HepG2 (cell line): Measurements from ENCODE around the gene POLE. TPM values are rescaled to one million over a fixed set of nuclear protein-coding genes. Genes with fewer than 3 reads are reported as not detected.

ENCODE experiments used
- ATAC-seq: fragments of 200-7000 bp; cut with Tn5 transposase; 3 replicates; pipeline ENCODE4 v1.9.1; 2020; ENCODE audit warnings: mild to moderate bottlenecking, moderate library complexity
- BruUV-seq: library from RNA; stranded (reverse); fragments of 400-500 nt; replicated peaks from 2 replicates; lab custom pipeline; 2021; lab: Mats Ljungman, UMichigan
- CTCF ChIA-PET: fragments of 300-600 bp; formaldehyde crosslinking; extraction: SDS; loops from one replicate; lab custom pipeline; 2021; ENCODE audit warnings: low total read pairs, inconsistent platforms, low intra/inter-chr PET ratio; lab: Yijun Ruan, JAX
- POLR2A ChIA-PET: fragments of 350-600 bp; sonication (Branson Sonifier 250); formaldehyde crosslinking; loops from one replicate; lab custom pipeline; 2020; ENCODE audit warnings: antibody characterized with exemption, inconsistent platforms; lab: Yijun Ruan, JAX
- DNase-seq: peaks from one replicate; pipeline ENCODE4 v3.0.0-alpha.2; 2015; ENCODE audit warnings: low spot score
- FAIRE-seq: peaks from 3 replicates; lab custom pipeline; 2011; peaks lifted over from hg19 to GRCh38; lab: Jason Lieb, UNC
- H2AFZ ChIP-seq: one replicate; pipeline ENCODE4 v1.6.1; 2011; ENCODE audit warnings: low read length, inconsistent platforms
- H3K27ac ChIP-seq: fragments of 300-600 bp; 3 replicates; pipeline ENCODE4 v1.8.0; 2011; ENCODE audit warnings: mixed run types, mild to moderate bottlenecking, mixed read lengths, low read length, inconsistent platforms; ENCODE audit not compliant: insufficient read depth; ENCODE audit errors: extremely low read length
- H3K27me3 ChIP-seq, 2 experiments: fragments of 200-600 bp in 1 of 2; 2 replicates in 1 of 2; 3 replicates in 1 of 2; pipeline versions ENCODE4 v1.6.0 to v1.8.0; 2011; ENCODE audit warnings: low read length in 2 of 2, mild to moderate bottlenecking in 2 of 2, moderate library complexity in 2 of 2, inconsistent platforms in 1 of 2; ENCODE audit not compliant: insufficient read depth in 2 of 2, control insufficient read depth in 1 of 2
- H3K36me3 ChIP-seq, 2 experiments: fragments of 200-600 bp in 1 of 2; replicated peaks in 1 of 2; 2 replicates in 1 of 2; 3 replicates in 1 of 2; pipeline versions ENCODE4 v1.5.1 to v1.8.0; 2011; ENCODE audit warnings: low read length in 2 of 2, inconsistent platforms in 1 of 2; ENCODE audit not compliant: insufficient read depth in 2 of 2, control insufficient read depth in 1 of 2
- H3K4me1 ChIP-seq: 2 replicates; pipeline ENCODE4 v1.5.1; 2012; ENCODE audit warnings: low read length, inconsistent platforms; ENCODE audit not compliant: insufficient read depth
- H3K4me2 ChIP-seq: 2 replicates; pipeline ENCODE4 v1.6.0; 2011; ENCODE audit warnings: low read depth, low read length, inconsistent platforms
- H3K4me3 ChIP-seq, 3 experiments: fragments of 200-600 bp in 1 of 3; sonication (generic), shearing (Covaris generic) in 1 of 3; replicated peaks in 1 of 3; 2 replicates each; pipeline ENCODE4 v1.5.1; 2011 to 2016; ENCODE audit warnings: low read length in 3 of 3, inconsistent platforms in 2 of 3, low read depth in 2 of 3, mild to moderate bottlenecking in 2 of 3, control low read depth in 1 of 3, mixed read lengths in 1 of 3; ENCODE audit not compliant: insufficient read depth in 1 of 3
- H3K79me2 ChIP-seq: one replicate; pipeline ENCODE4 v1.6.1; 2011; ENCODE audit warnings: low read length, inconsistent platforms; ENCODE audit not compliant: insufficient read depth
- H3K9ac ChIP-seq: 2 replicates; pipeline ENCODE4 v1.6.0; 2011; ENCODE audit warnings: mild to moderate bottlenecking, low read depth, low read length, inconsistent platforms; ENCODE audit not compliant: insufficient read depth
- H3K9me3 ChIP-seq: 2 replicates; pipeline ENCODE4 v1.5.1; 2012; ENCODE audit warnings: mild to moderate bottlenecking, low read length
- H4K20me1 ChIP-seq: 2 replicates; pipeline ENCODE4 v1.6.0; 2011; ENCODE audit warnings: inconsistent platforms, mild to moderate bottlenecking, low read length, moderate library complexity; ENCODE audit not compliant: insufficient read depth
- ATF1 ChIP-seq: IDR thresholded peaks from 2 replicates; pipeline ENCODE4 v1.6.1; 2016; ENCODE audit warnings: mild to moderate bottlenecking, control low read depth
- JUN ChIP-seq: sonication (generic); formaldehyde crosslinking; IDR thresholded peaks from 2 replicates; pipeline ENCODE4 v1.4.0; 2020; ENCODE audit warnings: mild to moderate bottlenecking, missing genetic modification reagents
- MAFK ChIP-seq, 2 experiments: IDR thresholded peaks in 1 of 2; conservative IDR thresholded peaks in 1 of 2; 2 replicates each; pipeline ENCODE4 v1.6.1; 2011; ENCODE audit warnings: improper control_type of control experiment in 2 of 2, low read length in 2 of 2
- THAP7 ChIP-seq: sonication (generic); formaldehyde crosslinking; IDR thresholded peaks from 2 replicates; pipeline ENCODE4 v1.8.1; 2023; ENCODE audit warnings: mild to moderate bottlenecking, missing genetic modification reagents
- TOPORS ChIP-seq: sonication (generic); formaldehyde crosslinking; IDR thresholded peaks from 2 replicates; pipeline ENCODE4 v1.8.0; 2023; ENCODE audit warnings: mild to moderate bottlenecking, missing genetic modification reagents
- ZNF10 ChIP-seq: sonication (generic); formaldehyde crosslinking; IDR thresholded peaks from 2 replicates; pipeline ENCODE4 v1.4.0; 2020; ENCODE audit warnings: mild to moderate bottlenecking, low read depth, missing genetic modification reagents, borderline replicate concordance
- ZNF770 ChIP-seq: sonication (generic); formaldehyde crosslinking; IDR thresholded peaks from 2 replicates; pipeline ENCODE4 v1.5.0; 2020; ENCODE audit warnings: mild to moderate bottlenecking, missing genetic modification reagents
- WGBS: methylation state at CpG from one replicate; pipeline ENCODE4 v1.1.6; 2017; ENCODE audit warnings: low lambda C conversion rate; 5-methylcytosine and 5-hydroxymethylcytosine counted together
- in situ Hi-C: cut with HindIII; loops from 2 replicates; pipeline ENCODE4 v1.10.0; 2017; ENCODE audit warnings: low pct_unique_long_range_greater_than_20kb; ENCODE audit not compliant: extremely low pct_ligation_motif_present
- intact Hi-C: fragments of 100-400 bp; cut with micrococcal nuclease; formaldehyde crosslinking; loops from one replicate; pipeline ENCODE4 v1.10.0; 2022; ENCODE audit not compliant: unreplicated experiment
- polyA plus RNA-seq, 8 experiments: library from polyadenylated mRNA; depleted of rRNA in 3 of 8; stranded (reverse) in 7 of 8; unstranded in 1 of 8; fragments of >200 nt; fragmentation: Illumina TruSeq in 4 of 8; extraction: Trizol in 4 of 8; gene quantifications; 2 replicates each; pipeline versions ENCODE4 v1.2.1 to v1.2.3, GENCODE V29; 2011 to 2016; ENCODE audit warnings: low read depth in 4 of 8, missing spikeins in 1 of 8, mixed read lengths in 1 of 8; ENCODE audit not compliant: insufficient read depth in 1 of 8
- total RNA-seq, 5 experiments: library from RNA; depleted of rRNA; stranded (reverse); fragments of >200 nt; fragmentation: Illumina TruSeq; extraction: Trizol; gene quantifications; 2 replicates each; pipeline ENCODE4 v1.2.3, GENCODE V29; 2016; ENCODE audit warnings: low read depth in 1 of 5

POLE gene
- total and polyA plus RNA-seq, 2 of the 13 experiments (the other 11 are each of a cell fraction or from before 2014, with no cell fraction given), result 25.3 to 52.2 TPM

GRCh38 chr12:132653567-132654290, 33.4 kb downstream of the POLE start:
- Histone ChIP-seq H3K36me3 (peaks cover 25 to 65% of the 10 kb centered on the region in 2 experiments; a peak in 4 of 5 replicates), H3K4me1 (no peaks in the 10 kb centered on the region), H3K9me3 (no peaks in the 10 kb centered on the region), H4K20me1 (no peaks in the 10 kb centered on the region), H3K9ac (no peak overlapping the region), H2AFZ (no peak overlapping the region), H3K79me2 (no peaks in the 10 kb centered on the region), H3K27ac (no peak overlapping the region), H3K4me2 (no peak overlapping the region)
- ATAC-seq, result no peak
- FAIRE-seq, result no peak
- WGBS, result 96% methylated on average over 7 of the region's 7 CpGs
- DNase-seq, result no peak
- intact Hi-C loops, result no loop called here
- no peak for TF ChIP-seq THAP7 (CRISPR knock-in tag)
- no peak for TF ChIP-seq ATF1 (CRISPR knock-in tag)
- TF ChIP-seq MAFK (conservative IDR thresholded peaks at IDR 0.05 in 1 of 2, IDR thresholded peaks at IDR 0.05 in 1 of 2; ENCODE audit: low read length in 2 of 2), result no peak
- no peak for TF ChIP-seq ZNF770 (CRISPR knock-in tag)
- no peak for TF ChIP-seq TOPORS (CRISPR knock-in tag)
- no peak for TF ChIP-seq JUN (CRISPR knock-in tag)
- no peak for TF ChIP-seq ZNF10
- TF ChIP-seq, all 625 proteins: peak for 0
- CTCF ChIA-PET, result no interaction called here
- POLR2A ChIA-PET, result no interaction called here
- Histone ChIP-seq H3K4me3 (no peak overlapping the region), H3K27me3 (no peaks in the 10 kb centered on the region)
- in situ Hi-C loops, result no loop called here
- no TSS peak for BruUV-seq
